BJ (cell line): ENCODE results near the gene ATP5F1E. TPM values are rescaled to one million over a fixed set of nuclear protein-coding genes. Genes with fewer than 3 reads are reported as not detected.

ENCODE experiments used
- CTCF ChIA-PET: fragments of 350-600 bp; formaldehyde crosslinking; extraction: SDS; loops from one replicate; lab custom pipeline; 2021; ENCODE audit warnings: antibody characterized with exemption, inconsistent platforms; lab: Yijun Ruan, JAX
- POLR2A ChIA-PET: fragments of 300-600 bp; sonication (Branson Sonifier 250); formaldehyde crosslinking; extraction: SDS; loops from one replicate; lab custom pipeline; 2021; ENCODE audit warnings: antibody characterized with exemption; lab: Charles Lee
- DNase-seq: peaks from one replicate; pipeline ENCODE4 v3.0.0-alpha.2; 2011; ENCODE audit warnings: low read depth
- H3K27me3 ChIP-seq: 2 replicates; pipeline ENCODE4 v1.6.0; 2011; ENCODE audit warnings: low read length; ENCODE audit not compliant: control insufficient read depth, insufficient read depth
- H3K36me3 ChIP-seq: 2 replicates; pipeline ENCODE4 v1.5.1; 2011; ENCODE audit warnings: low read length; ENCODE audit not compliant: control insufficient read depth, insufficient read depth
- H3K4me3 ChIP-seq: 2 replicates; pipeline ENCODE4 v1.5.1; 2011; ENCODE audit warnings: low read depth, mild to moderate bottlenecking, control low read depth, low read length
- CTCF ChIP-seq: IDR thresholded peaks from 2 replicates; pipeline ENCODE4 v1.5.1; 2011; ENCODE audit warnings: low read depth, mild to moderate bottlenecking, control low read depth, inconsistent platforms, low read length, moderate library complexity; ENCODE audit not compliant: insufficient read depth
- polyA plus RNA-seq: library from polyadenylated mRNA; depleted of rRNA; stranded (reverse); fragments of >200 nt; gene quantifications from 2 replicates; pipeline ENCODE4 v1.2.3, GENCODE V29; 2011

The ATP5F1E gene
- polyA plus RNA-seq, 1 experiment = 54.5 TPM

DNA sequence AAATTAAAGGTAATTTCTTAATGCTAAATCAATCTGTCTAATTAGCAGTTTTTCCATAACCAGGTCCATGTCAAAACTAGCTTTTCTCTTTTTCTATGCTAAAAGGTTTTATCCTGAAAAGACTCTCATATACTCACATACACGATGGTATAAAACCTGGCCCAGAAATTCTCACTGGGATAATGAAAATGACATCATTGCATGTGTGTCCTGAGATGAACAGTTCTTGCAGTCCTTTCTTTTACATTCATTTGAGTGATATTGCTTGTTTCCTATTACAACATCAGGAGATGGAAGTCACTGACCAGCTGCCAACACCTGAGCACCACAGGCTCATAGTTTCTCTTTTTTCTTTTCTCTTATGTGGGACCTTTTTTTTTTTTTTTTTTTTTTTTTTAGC lies 18.3 kb upstream of the ATP5F1E start:
- ChIA-PET CTCF (interaction anchor here (1.2 kb wide), 1 partner anchor 16 kb away, joined by 5 read pairs; no protein-coding TSS in a partner anchor), POLR2A (no interaction called here)
- no peak for TF ChIP-seq CTCF
- no peak overlapping the region for H3K4me3 ChIP-seq
- DNase-seq = no peak
- peaks cover 13% of the 10 kb centered on the region for H3K27me3 ChIP-seq
- H3K36me3 ChIP-seq = no peaks in the 10 kb centered on the region

- Histone ChIP-seq H3K27me3 (peaks cover 13% of the 10 kb centered on the region), H3K4me3 (no peak overlapping the region), H3K36me3 (no peaks in the 10 kb centered on the region)
- POLR2A ChIA-PET = no interaction called here
- no peak for TF ChIP-seq CTCF
- no peak for DNase-seq
- CTCF ChIA-PET = interaction anchor here (1.4 kb wide), 1 partner anchor 40 kb away, joined by 4 read pairs; no protein-coding TSS in a partner anchor
Observed at GRCh38 chr20:59048681-59049030, 16.5 kb upstream of the ATP5F1E start.

- H3K36me3 ChIP-seq = no peaks in the 10 kb centered on the region
- no peak overlapping the region for H3K4me3 ChIP-seq
- DNase-seq = no peak
- TF ChIP-seq CTCF = no peak
- CTCF ChIA-PET = no interaction called here
- POLR2A ChIA-PET = no interaction called here
- H3K27me3 ChIP-seq = peaks cover 13% of the 10 kb centered on the region
Observed at GRCh38 chr20:59047938-59048680, 16.0 kb upstream of the ATP5F1E start.

DNA sequence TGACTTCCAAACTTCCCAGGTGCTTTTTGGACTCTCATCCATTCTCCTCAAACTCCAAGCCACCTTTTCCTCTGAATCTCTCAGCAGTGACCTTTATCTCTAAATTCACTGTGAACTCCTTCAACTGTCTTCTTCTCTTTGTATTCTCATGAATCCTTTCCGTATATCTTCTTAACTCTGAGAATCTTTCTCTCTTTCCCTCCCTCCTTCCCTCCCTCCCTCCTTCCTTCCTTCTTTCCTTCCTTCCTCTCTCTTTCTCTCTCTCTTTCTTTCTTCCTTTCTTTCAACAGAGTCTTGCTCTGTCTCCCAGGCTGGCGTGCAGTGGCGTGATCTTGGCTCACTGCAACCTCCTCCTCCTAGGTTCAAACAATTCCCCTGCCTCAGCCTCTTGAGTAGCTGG lies 14.7 kb upstream of the ATP5F1E start:
- Histone ChIP-seq H3K27me3 (peaks cover 13% of the 10 kb centered on the region), H3K4me3 (no peak overlapping the region), H3K36me3 (no peaks in the 10 kb centered on the region)
- ChIA-PET CTCF (no interaction called here), POLR2A (no interaction called here)
- no peak for TF ChIP-seq CTCF
- DNase-seq = no peak

DNA sequence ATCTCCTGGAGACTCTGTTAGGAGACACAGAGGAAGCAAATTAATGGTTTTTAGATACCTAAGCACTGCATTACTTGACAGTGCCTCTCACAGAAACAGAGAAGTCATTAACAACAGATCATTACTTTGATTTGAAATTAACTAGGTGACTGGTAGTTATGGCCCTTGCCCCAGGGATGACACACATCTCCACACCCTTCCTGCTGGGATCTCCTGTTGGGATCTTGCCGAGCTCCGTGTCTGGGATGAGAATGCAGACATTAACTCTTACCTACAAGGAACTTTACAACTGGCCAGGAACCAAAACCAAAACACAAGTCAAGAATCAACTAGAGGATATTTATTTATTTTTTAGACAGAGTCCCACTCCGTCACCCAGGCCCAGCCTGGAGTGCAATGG lies 12.7 kb upstream of the ATP5F1E start:
- ChIA-PET POLR2A (no interaction called here), CTCF (no interaction called here)
- H3K36me3 ChIP-seq = no peaks in the 10 kb centered on the region
- no peak overlapping the region for H3K4me3 ChIP-seq
- peaks cover 4% of the 10 kb centered on the region; the same call in 1 of the 2 replicates for H3K27me3 ChIP-seq
- TF ChIP-seq CTCF = no peak
- no peak for DNase-seq
